ENCODE measurements around the gene HCN4. TPM values are rescaled to one million over a fixed set of nuclear protein-coding genes. Genes with fewer than 3 reads are reported as not detected.

Gene HCN4
- total RNA-seq, 6 donors from 2014 or later, result under 0.01 to 0.69 (median 0.19) TPM

GRCh38 chr15:73291441-73291840, 77.3 kb downstream of the HCN4 start:
- DNase-seq, result no peak
- Histone ChIP-seq H3K4me3 (no peak overlapping the region), H3K27ac (no peak overlapping the region), H3K9me3 (no peaks in the 10 kb centered on the region), H3K27me3 (no peaks in the 10 kb centered on the region), H3K4me1 (peaks cover 0 to 4% (median 0%) of the 10 kb centered on the region in 4 donors), H3K36me3 (peaks cover 0 to 77% (median 25%) of the 10 kb centered on the region in 4 donors)
- WGBS, 2 donors, result 88 to 92% methylated on average over 1 of the region's 1 CpG
- no peak for ATAC-seq (ENCODE audit: low FRiP score in 2 of 2)
- no peak for TF ChIP-seq EP300 (IDR thresholded peaks at IDR 0.05)
- TF ChIP-seq POLR2AphosphoS5 (IDR thresholded peaks at IDR 0.05), result no peak
- no peak for TF ChIP-seq POLR2A (IDR thresholded peaks at IDR 0.05)

- peaks cover 0 to 6% (median 0%) of the 10 kb centered on the region in 4 donors for H3K4me1 ChIP-seq
- H3K36me3 ChIP-seq, result peaks cover 0 to 71% (median 35%) of the 10 kb centered on the region in 4 donors
- peak overlapping the region in 3 of 4 donors; percentile 10 to 53 (median 11) for H3K27ac ChIP-seq
- H3K27me3 ChIP-seq, result no peaks in the 10 kb centered on the region
- TF ChIP-seq CTCF (IDR thresholded peaks at IDR 0.05) (no peak), EP300 (IDR thresholded peaks at IDR 0.05) (no peak), POLR2AphosphoS5 (IDR thresholded peaks at IDR 0.05) (no peak), POLR2A (IDR thresholded peaks at IDR 0.05) (no peak)
- no peak for DNase-seq
- WGBS, 2 donors, result 19 to 59% methylated on average over 1 of the region's 1 CpG
- no peak overlapping the region for H3K4me3 ChIP-seq
- H3K9me3 ChIP-seq, result no peaks in the 10 kb centered on the region
- peak; percentile 32 to 35 for ATAC-seq (ENCODE audit: low FRiP score in 2 of 2)
These were observed 81.7 kb downstream of the HCN4 start for GRCh38 chr15:73287019-73287418.

- WGBS, 2 donors, result 85 to 89% methylated on average over 2 of the region's 2 CpGs
- Histone ChIP-seq H3K27me3 (no peaks in the 10 kb centered on the region), H3K4me3 (no peak overlapping the region), H3K4me1 (peaks cover 0 to 6% (median 0%) of the 10 kb centered on the region in 4 donors), H3K36me3 (peaks cover 0 to 71% (median 35%) of the 10 kb centered on the region in 4 donors), H3K9me3 (no peaks in the 10 kb centered on the region), H3K27ac (peak overlapping the region in 1 of 4 donors; percentile 53)
- ATAC-seq (ENCODE audit: low FRiP score in 2 of 2) (no peak), DNase-seq (no peak)
- TF ChIP-seq POLR2A (IDR thresholded peaks at IDR 0.05) (no peak), CTCF (IDR thresholded peaks at IDR 0.05) (no peak), EP300 (IDR thresholded peaks at IDR 0.05) (no peak), POLR2AphosphoS5 (IDR thresholded peaks at IDR 0.05) (no peak)
These were observed 82.4 kb downstream of the HCN4 start for GRCh38 chr15:73286311-73286710.

GRCh38 chr15:73284090-73284716, 84.6 kb downstream of the HCN4 start:
- 70 to 80% methylated on average over 3 of the region's 3 CpGs for WGBS, 2 donors
- H3K9me3 ChIP-seq, result no peaks in the 10 kb centered on the region
- peaks cover 0 to 6% (median 0%) of the 10 kb centered on the region in 4 donors for H3K4me1 ChIP-seq
- no peak for ATAC-seq (ENCODE audit: low FRiP score in 2 of 2)
- peak in 1 of 6 experiments; percentile 12 for TF ChIP-seq CTCF (IDR thresholded peaks at IDR 0.05)
- TF ChIP-seq POLR2AphosphoS5 (IDR thresholded peaks at IDR 0.05), result no peak
- no peaks in the 10 kb centered on the region for H3K27me3 ChIP-seq
- no peak for DNase-seq
- peaks cover 0 to 66% (median 27%) of the 10 kb centered on the region in 4 donors for H3K36me3 ChIP-seq
- H3K4me3 ChIP-seq, result no peak overlapping the region
- H3K27ac ChIP-seq, result no peak overlapping the region

- WGBS, 2 donors, result 79 to 81% methylated on average over 2 of the region's 2 CpGs
- Histone ChIP-seq H3K9me3 (no peaks in the 10 kb centered on the region), H3K4me1 (peaks cover 0 to 6% (median 0%) of the 10 kb centered on the region in 4 donors), H3K27ac (no peak overlapping the region), H3K4me3 (no peak overlapping the region), H3K27me3 (no peaks in the 10 kb centered on the region), H3K36me3 (peaks cover 0 to 59% (median 22%) of the 10 kb centered on the region in 4 donors)
- no peak for DNase-seq
- no peak for ATAC-seq (ENCODE audit: low FRiP score in 2 of 2)
- TF ChIP-seq POLR2AphosphoS5 (IDR thresholded peaks at IDR 0.05), result no peak
- no peak for TF ChIP-seq POLR2A (IDR thresholded peaks at IDR 0.05)
- no peak for TF ChIP-seq EP300 (IDR thresholded peaks at IDR 0.05)
- TF ChIP-seq CTCF (IDR thresholded peaks at IDR 0.05), result no peak
These were observed 85.3 kb downstream of the HCN4 start for GRCh38 chr15:73283366-73283962.
